Psoas muscle (tissue), 8 donors: ENCODE data around the gene SLC2A13. TPM values are rescaled to one million over a fixed set of nuclear protein-coding genes. Genes with fewer than 3 reads are reported as not detected.

Experiments
- ATAC-seq, 4 donors: fragments of 200-7000 bp; cut with Tn5 transposase; one replicate each; pipeline ENCODE4 v1.9.1; 2020; ENCODE audit warnings: moderate library complexity in 3 of 4, mild to moderate bottlenecking in 2 of 4
- DNase-seq, 2 donors: peaks; one replicate each; pipeline ENCODE4 v3.0.0-alpha.2; 2020
- H3K27ac ChIP-seq: fragments of 200-600 bp; one replicate; pipeline ENCODE4 v1.8.0; 2022
- H3K27me3 ChIP-seq, 3 donors: fragments of 200-600 bp in 1 of 3; one replicate each; pipeline versions ENCODE4 v1.6.1 to v1.8.0; 2013 to 2022; ENCODE audit warnings: low read length in 2 of 3, mild to moderate bottlenecking in 2 of 3, moderate library complexity in 1 of 3; ENCODE audit not compliant: insufficient read depth in 3 of 3
- H3K36me3 ChIP-seq, 2 donors: fragments of 200-600 bp in 1 of 2; one replicate each; pipeline versions ENCODE4 v1.6.1 to v1.8.0; 2013 to 2022; ENCODE audit warnings: low read depth in 1 of 2, mild to moderate bottlenecking in 1 of 2, moderate library complexity in 1 of 2; ENCODE audit not compliant: insufficient read depth in 1 of 2
- H3K4me1 ChIP-seq: fragments of 200-600 bp; one replicate; pipeline ENCODE4 v1.8.0; 2022
- H3K4me3 ChIP-seq: fragments of 200-600 bp; one replicate; pipeline ENCODE4 v1.8.0; 2022; ENCODE audit warnings: mild to moderate bottlenecking
- H3K9me3 ChIP-seq: fragments of 200-600 bp; one replicate; pipeline ENCODE4 v1.8.0; 2022
- CTCF ChIP-seq: fragments of 200-600 bp; IDR thresholded peaks from one replicate; pipeline ENCODE4 v1.8.0; 2022; ENCODE audit warnings: antibody characterized with exemption
- WGBS, 3 donors: extraction: QIAGEN DNeasy Blood & Tissue Kit; methylation state at CpG; one replicate each; pipeline versions ENCODE4 v1.1.6 to v1.1.7; 2013; 5-methylcytosine and 5-hydroxymethylcytosine counted together
- intact Hi-C, 2 donors: fragments of 100-400 bp; cut with DNase I; formaldehyde crosslinking; loops; one replicate each; pipeline versions ENCODE4 v1.11.0 to v1.14.2; 2022
- polyA plus RNA-seq, 3 donors: library from polyadenylated mRNA; stranded (reverse); fragments of 200-250 nt; gene quantifications; one replicate each; pipeline ENCODE4 v1.2.3, GENCODE V29; 2013
- total RNA-seq, 4 donors: library from RNA; stranded (reverse); fragmentation: NEBNext Ultra II Directional in 2 of 4; extraction: Animal tissue kit (Norgen Biotek cat#: 25700) in 2 of 4; gene quantifications; one replicate each; pipeline versions ENCODE4 v1.2.1 to v1.2.4, GENCODE V29; 2021 to 2023
- donor health status: healthy with polysubstance abuse.
- donor health status: DM: no; HTN: no; CAD: no; lungs with moderate emphysema.
- donor health status: Bipolar disorder and iron deficiency.
- donor health status: healthy.
- donor health status: DM: yes; HTN: yes; CAD: no.
- donor health status: DM: no; HTN: no; CAD: no.
- donor health status: DM: no; HTN: no; CAD: no.
- donor health status: DM: yes; HTN: yes; CAD: no.

Gene SLC2A13
- total and polyA plus RNA-seq, 7 donors, result 0.39 to 1.7 (median 0.95) TPM

GRCh38 chr12:39874785-39875184 lies 231.1 kb downstream of the SLC2A13 start:
- intact Hi-C loops, result no loop called here
- no peak overlapping the region for H3K4me3 ChIP-seq
- H3K9me3 ChIP-seq, result peaks cover 4% of the 10 kb centered on the region
- no peak for TF ChIP-seq CTCF
- no peak for ATAC-seq
- no peaks in the 10 kb centered on the region for H3K36me3 ChIP-seq
- no peaks in the 10 kb centered on the region for H3K4me1 ChIP-seq
- DNase-seq, result no peak
- no peak overlapping the region for H3K27ac ChIP-seq
- no peaks in the 10 kb centered on the region for H3K27me3 ChIP-seq
- 72 to 76% (median 74%) methylated on average over 2 of the region's 2 CpGs for WGBS, 3 donors

- Histone ChIP-seq H3K36me3 (no peaks in the 10 kb centered on the region), H3K4me3 (no peak overlapping the region), H3K27ac (no peak overlapping the region), H3K27me3 (no peaks in the 10 kb centered on the region), H3K4me1 (no peaks in the 10 kb centered on the region), H3K9me3 (no peaks in the 10 kb centered on the region)
- DNase-seq (no peak), ATAC-seq (no peak)
- intact Hi-C loops, result no loop called here
- no peak for TF ChIP-seq CTCF
- 21 to 32% (median 26%) methylated on average over 1 of the region's 1 CpG for WGBS, 3 donors
Observed at GRCh38 chr12:39873065-39873464, 232.8 kb downstream of the SLC2A13 start.

- intact Hi-C loops, result no loop called here
- WGBS, 3 donors, result 82 to 86% (median 84%) methylated on average over 3 of the region's 3 CpGs
- H3K27me3 ChIP-seq, result no peaks in the 10 kb centered on the region
- no peak overlapping the region for H3K27ac ChIP-seq
- H3K36me3 ChIP-seq, result no peaks in the 10 kb centered on the region
- no peaks in the 10 kb centered on the region for H3K4me1 ChIP-seq
- DNase-seq (no peak), ATAC-seq (no peak)
- H3K9me3 ChIP-seq, result no peaks in the 10 kb centered on the region
- no peak overlapping the region for H3K4me3 ChIP-seq
- no peak for TF ChIP-seq CTCF
Observed at GRCh38 chr12:39872425-39872824, 233.5 kb downstream of the SLC2A13 start.

- DNase-seq (no peak), ATAC-seq (no peak)
- WGBS, 3 donors, result 58 to 74% (median 61%) methylated on average over 1 of the region's 1 CpG
- Histone ChIP-seq H3K4me3 (no peak overlapping the region), H3K4me1 (no peaks in the 10 kb centered on the region), H3K9me3 (no peaks in the 10 kb centered on the region), H3K27ac (no peak overlapping the region), H3K36me3 (no peaks in the 10 kb centered on the region), H3K27me3 (no peaks in the 10 kb centered on the region)
- no peak for TF ChIP-seq CTCF
- intact Hi-C loops, result no loop called here
Observed at GRCh38 chr12:39868328-39868725, 237.6 kb downstream of the SLC2A13 start.

- DNase-seq, result no peak
- no peak for TF ChIP-seq CTCF
- H3K9me3 ChIP-seq, result no peaks in the 10 kb centered on the region
- 77 to 87% (median 81%) methylated on average over 1 of the region's 1 CpG for WGBS, 3 donors
- no peak for ATAC-seq
- no peaks in the 10 kb centered on the region for H3K27me3 ChIP-seq
- no peaks in the 10 kb centered on the region for H3K36me3 ChIP-seq
- no peak overlapping the region for H3K27ac ChIP-seq
- intact Hi-C loops, result no loop called here
- no peaks in the 10 kb centered on the region for H3K4me1 ChIP-seq
- H3K4me3 ChIP-seq, result no peak overlapping the region
Observed at GRCh38 chr12:39867631-39868327, 238.1 kb downstream of the SLC2A13 start.
